Measurements from ENCODE around the gene SRRM4.
"Not testable (repeated sequence)": the region's sequence is repeated elsewhere in the genome, so short reads cannot be mapped to it uniquely, and the experiment has no call there.

SRRM4 gene

GRCh38 chr12:119068129-119068856 lies 87.0 kb downstream of the SRRM4 start:
- DNase-seq: no peak

- DNase-seq: no peak
These were observed 87.9 kb downstream of the SRRM4 start for GRCh38 chr12:119069147-119069642.

DNA sequence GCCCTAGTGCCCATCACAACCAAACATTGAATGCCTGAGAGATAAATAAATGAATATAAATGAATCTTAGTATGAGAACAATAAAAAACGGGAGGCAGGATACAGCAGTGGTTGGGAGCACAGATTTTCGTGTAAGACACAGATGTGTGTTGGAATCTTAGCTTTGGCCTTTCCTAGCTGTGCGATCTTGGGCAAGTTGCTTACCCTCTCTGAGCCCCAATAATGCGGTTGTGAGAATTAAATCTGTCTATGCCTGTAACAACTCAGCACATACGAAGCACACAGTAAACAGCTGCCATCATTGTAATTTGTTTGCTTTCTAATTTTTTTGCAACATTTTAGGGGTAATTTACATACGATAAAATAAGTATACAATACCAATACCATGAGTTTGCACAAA lies 89.8 kb downstream of the SRRM4 start:
- no peak for DNase-seq

- DNase-seq: no peak
These were observed 90.4 kb downstream of the SRRM4 start for GRCh38 chr12:119071638-119072231.

- DNase-seq: no peak
These were observed 91.1 kb downstream of the SRRM4 start for GRCh38 chr12:119072440-119072839.

GRCh38 chr12:119075222-119075787 lies 94.0 kb downstream of the SRRM4 start:
- no peak for DNase-seq

DNA sequence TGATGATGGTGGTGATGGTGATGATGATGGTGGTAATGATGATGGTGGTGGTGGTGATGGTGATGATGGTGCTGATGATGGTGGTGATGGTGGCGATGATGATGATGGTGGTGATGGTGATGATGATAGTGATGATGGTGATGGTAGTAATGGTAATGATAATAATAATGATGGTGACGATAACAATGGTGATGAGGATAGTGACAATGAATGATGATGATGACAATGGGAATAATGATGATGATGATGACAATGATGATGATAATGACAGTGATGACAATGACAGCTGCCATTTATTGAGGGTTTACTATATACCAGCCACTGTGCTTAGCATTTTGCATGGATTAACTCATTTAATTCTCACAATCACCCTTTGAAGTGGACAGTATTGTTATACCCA lies 94.6 kb downstream of the SRRM4 start:
- DNase-seq: no peak

GRCh38 chr12:119079530-119079929 lies 98.2 kb downstream of the SRRM4 start:
- DNase-seq: no peak

DNA sequence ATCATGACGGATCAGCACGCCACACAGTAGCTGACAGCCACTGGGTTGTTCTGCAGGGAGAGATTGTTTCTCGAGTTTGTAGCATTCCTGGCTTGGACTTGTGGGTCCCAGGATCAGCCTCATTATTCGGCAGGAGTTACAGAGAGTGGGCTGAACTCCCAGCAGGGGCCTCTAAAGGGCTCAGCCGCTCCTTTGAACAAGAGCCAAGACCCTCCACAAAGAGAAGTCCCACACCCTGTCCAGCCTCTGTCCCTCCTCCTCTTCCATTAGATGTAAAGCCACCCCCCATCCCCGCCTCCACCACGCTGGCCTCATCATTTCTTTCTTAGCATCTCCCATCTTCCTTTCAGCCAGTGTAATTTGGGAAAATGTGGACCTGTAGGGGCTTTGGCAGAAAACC lies 100.7 kb downstream of the SRRM4 start:
- DNase-seq: no peak

DNA sequence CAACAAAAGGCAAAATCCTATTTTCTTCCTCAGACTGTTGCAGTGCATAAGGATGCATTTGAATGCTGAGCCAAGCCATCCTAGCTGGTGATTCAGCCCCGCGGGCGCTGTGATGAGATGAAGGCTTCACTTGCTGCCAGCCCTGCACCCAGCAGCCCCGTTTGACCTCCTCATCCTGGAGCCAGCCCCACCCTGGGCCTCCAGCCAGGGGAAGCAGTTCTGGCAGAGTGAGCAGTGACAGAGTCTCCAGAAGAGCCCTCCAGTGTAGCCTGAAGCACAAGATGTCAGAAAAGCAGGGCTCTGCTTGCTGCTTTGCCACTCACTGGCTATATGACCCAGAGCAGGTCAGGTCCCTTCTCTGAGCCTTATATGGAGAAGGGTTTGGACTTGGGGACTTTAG lies 101.2 kb downstream of the SRRM4 start:
- peak in 10 of 56 donors; percentile 2 to 14 (median 4) for DNase-seq

DNA sequence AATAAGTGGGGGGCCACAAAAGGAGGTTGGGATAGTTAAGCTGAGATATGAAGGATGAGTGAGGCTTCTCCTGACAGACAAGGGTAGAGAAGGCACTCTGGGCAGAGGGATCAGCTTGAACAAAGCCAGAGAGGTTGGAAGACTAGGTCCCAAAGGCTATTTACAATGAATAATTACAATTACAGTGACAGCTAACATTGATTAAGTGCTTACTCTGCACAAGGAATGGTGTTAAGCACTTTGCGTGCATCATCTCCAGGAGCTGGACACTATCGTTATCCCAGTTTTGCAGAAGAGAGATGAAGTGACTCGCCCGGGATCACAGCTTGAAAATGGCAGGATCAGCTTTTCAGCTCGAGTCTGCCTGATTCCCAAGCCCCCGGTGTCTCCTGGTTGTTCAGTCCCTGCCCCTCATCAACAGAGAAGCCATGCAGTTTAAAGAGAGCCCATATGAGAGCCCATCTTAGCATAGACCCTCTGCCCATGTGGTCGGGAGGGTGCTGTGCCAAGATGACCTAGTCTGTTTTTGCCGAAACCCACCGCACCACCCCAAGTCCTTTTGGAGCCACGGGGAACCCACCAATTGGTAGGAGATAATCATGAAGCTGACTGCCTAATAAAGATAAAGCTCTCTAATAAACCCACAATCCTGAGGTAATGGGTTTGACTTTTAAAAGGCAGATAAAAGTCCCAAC lies 107.5 kb downstream of the SRRM4 start:
- no peak for DNase-seq

DNA sequence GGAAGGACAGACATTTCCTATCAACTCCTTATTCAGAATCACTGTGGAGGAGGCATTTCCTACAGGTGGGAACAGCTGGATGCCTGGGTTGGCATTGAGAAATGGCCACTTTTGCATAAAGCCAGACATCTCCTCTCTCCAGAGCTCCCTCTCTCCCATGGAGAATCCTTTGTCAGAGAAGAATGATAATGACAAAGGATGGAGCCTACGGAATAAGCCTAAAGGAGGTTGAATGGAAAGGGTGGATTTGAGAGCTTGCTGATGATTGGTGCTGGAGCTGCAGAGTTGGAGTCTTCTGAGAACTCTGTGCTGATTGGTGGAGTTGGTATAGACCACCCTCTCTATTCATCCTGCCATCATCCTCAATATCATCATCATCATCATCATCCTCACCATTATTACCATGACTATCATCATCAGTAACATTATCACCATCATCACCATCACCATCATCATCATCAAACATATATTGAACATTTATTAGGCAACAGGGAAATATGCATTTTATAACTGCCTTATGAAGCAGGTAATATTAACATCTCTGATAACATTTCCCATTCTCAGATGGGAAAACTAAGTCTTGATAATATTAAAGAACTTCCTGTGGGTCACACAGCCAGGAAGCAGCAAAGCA lies 108.2 kb downstream of the SRRM4 start:
- DNase-seq: no peak

- no peak for DNase-seq
These were observed 108.9 kb downstream of the SRRM4 start for GRCh38 chr12:119090276-119090675.

DNA sequence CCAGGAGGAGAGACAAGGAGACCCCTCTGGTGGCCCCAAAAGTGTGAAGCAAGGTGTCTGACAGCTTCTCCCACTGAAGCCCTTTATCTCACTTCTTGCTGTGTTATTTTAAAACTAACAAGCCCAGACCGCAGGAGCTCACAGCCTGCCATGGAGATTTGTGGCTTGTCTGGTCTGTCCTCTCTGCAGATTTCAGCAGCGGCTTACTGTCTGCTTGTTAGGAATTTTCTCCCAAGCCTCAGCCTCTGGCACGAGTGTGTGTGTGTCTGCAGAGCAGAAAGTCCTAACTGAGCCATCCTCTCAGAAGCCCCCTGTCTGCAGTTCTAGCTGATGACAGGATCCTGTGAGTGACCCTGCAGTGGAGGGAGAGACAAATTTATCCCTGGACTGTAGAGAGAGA lies 109.5 kb downstream of the SRRM4 start:
- no peak for DNase-seq

DNA sequence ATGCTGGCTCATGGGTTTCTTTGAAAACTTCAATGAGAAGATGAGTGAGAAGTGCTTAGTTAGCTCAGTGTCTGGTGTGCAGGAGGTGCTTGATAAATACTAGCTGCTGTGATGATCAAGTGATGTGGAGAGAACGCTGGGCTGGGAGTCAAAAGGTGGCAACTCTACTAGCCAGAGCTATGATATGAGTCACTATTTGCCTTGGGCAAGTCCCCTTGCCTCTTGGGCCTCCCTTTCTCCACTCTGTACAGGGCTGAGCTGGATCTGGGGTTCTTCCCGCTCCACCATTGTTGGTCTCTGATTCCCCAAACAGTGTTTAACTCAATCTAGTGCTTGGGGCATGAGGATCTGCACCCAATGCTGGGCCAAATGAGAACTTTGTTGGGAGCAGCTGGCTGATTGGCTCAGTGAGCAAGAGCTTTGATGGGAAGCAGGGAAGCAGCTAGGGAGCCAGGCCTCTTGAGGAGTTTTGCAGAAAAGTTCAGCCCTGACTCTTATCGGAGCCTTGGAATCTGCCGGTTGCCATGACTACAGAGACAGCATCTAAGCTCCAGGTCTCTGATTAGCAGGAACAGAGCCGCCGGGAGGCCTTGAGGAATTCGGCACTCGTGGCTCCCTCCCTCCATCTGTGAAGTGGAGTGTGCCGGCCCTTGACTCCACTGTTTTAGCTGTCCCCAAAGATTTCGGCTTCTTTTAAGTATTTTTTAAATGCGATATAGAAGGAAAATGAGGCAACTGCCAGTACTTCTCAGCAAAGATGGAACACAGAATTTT lies 115.3 kb downstream of the SRRM4 start:
- DNase-seq: peak in 12 of 56 donors; percentile 2 to 33 (median 10)

DNA sequence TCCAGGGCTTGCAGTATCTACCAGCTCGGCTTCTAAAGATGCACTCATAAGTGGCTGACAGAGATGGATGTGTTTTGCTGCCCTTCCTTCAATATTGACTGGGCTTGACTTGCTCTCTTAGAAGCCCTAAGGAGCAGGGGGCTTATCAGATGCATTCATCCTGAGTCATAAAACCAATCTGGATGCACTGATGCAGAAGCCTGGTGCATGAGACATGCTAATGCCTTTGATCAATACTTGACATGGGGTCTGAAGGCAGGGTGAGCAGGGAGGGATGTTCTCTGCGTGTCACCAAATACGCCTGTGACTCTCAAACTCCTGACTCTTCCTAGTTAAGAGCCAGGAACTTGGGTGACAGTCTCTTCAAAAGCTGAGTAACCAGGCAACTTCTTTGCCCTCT lies 119.6 kb downstream of the SRRM4 start:
- no peak for DNase-seq

DNA sequence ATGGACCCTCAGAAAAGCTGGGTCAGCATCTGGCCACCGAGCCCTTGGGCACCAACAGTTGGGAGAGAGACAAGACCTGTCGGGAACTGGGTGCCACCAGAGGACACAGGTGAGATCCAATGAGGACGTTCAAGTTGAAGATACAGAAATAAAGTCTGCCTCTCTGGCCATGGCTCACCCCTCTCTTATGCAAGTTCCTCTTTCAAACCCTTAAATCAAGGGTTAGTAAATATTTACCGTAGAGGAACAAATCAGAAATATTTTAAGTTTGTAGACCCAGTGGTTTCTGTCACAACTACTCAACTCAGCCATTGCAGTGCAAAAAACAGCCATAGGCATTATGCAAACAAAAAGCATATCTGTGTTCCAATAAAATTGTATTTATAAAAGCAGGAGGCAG lies 120.9 kb downstream of the SRRM4 start:
- DNase-seq: no peak

- DNase-seq: no peak
These were observed 121.4 kb downstream of the SRRM4 start for GRCh38 chr12:119102714-119103113.

DNA sequence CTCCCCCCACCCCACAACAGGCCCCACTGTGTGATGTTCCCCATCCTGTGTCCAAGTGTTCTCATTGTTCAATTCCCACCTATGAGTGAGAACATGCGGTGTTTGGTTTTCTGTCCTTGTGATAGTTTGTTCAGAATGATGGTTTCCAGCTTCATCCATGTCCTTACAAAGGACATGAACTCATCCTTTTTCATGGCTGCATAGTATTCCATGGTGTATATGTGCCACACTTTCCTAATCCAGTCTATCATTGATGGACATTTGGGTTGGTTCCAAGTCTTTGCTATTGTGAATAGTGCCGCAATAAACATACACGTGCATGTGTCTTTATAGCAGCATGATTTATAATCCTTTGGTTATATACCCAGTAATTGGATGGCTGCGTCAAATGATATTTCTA lies 123.6 kb downstream of the SRRM4 start:
- DNase-seq: not testable (repeated sequence)

- no peak for DNase-seq
These were observed 132.2 kb downstream of the SRRM4 start for GRCh38 chr12:119113496-119113986.

- DNase-seq: no peak
These were observed 133.0 kb downstream of the SRRM4 start for GRCh38 chr12:119114294-119114693.
